Heart left ventricle (tissue), 16 donors: ENCODE data around the gene DMBX1. TPM values are rescaled to one million over a fixed set of nuclear protein-coding genes. Genes with fewer than 3 reads are reported as not detected.

Experiments
- ATAC-seq, 4 donors: fragments of 200-7000 bp; cut with Tn5 transposase; one replicate each; pipeline ENCODE4 v1.9.1; 2020 to 2022; ENCODE audit warnings: moderate library complexity in 4 of 4, mild to moderate bottlenecking in 3 of 4, moderate number of reproducible peaks in 1 of 4
- DNase-seq, 5 donors: peaks; one replicate each; pipeline ENCODE4 v3.0.0-alpha.2; 2020
- H3K27ac ChIP-seq, 12 donors: fragments of 200-600 bp; sonication (generic) in 4 of 12; one replicate each; pipeline versions ENCODE4 v1.5.0 to v1.8.0; 2016 to 2022; ENCODE audit warnings: mild to moderate bottlenecking in 2 of 12
- H3K27me3 ChIP-seq, 9 donors: fragments of 200-600 bp; sonication (generic) in 2 of 9; one replicate each; pipeline versions ENCODE4 v1.5.1 to v1.8.0; 2016 to 2022; ENCODE audit warnings: mild to moderate bottlenecking in 3 of 9
- H3K36me3 ChIP-seq, 9 donors: fragments of 200-600 bp; sonication (generic) in 2 of 9; one replicate each; pipeline versions ENCODE4 v1.5.0 to v1.8.0; 2018 to 2022; ENCODE audit warnings: mild to moderate bottlenecking in 2 of 9
- H3K4me1 ChIP-seq, 12 donors: fragments of 200-600 bp; sonication (generic) in 4 of 12; one replicate each; pipeline versions ENCODE4 v1.5.0 to v1.8.0; 2016 to 2022; ENCODE audit warnings: mild to moderate bottlenecking in 3 of 12
- H3K4me3 ChIP-seq, 12 donors: fragments of 200-600 bp; sonication (generic) in 4 of 12; one replicate each; pipeline versions ENCODE4 v1.5.0 to v1.8.0; 2017 to 2022; ENCODE audit warnings: mild to moderate bottlenecking in 9 of 12, moderate library complexity in 4 of 12
- H3K9me3 ChIP-seq, 12 donors: fragments of 200-600 bp; sonication (generic) in 4 of 12; one replicate each; pipeline versions ENCODE4 v1.5.0 to v1.8.0; 2016 to 2022; ENCODE audit warnings: mild to moderate bottlenecking in 1 of 12
- POLR2A ChIP-seq, 2 donors: fragments of 450-650 bp; IDR thresholded peaks; one replicate each; pipeline ENCODE4 v1.6.1; 2017; ENCODE audit warnings: antibody characterized with exemption in 2 of 2, mild to moderate bottlenecking in 2 of 2, moderate library complexity in 2 of 2
- WGBS, 4 donors: extraction: QIAGEN DNeasy Blood & Tissue Kit in 2 of 4; methylation state at CpG; one replicate each; pipeline versions ENCODE4 v1.1.5 to v1.1.7; 2013 to 2018; 5-methylcytosine and 5-hydroxymethylcytosine counted together
- intact Hi-C, 10 donors: fragments of 100-400 bp; cut with DNase I; formaldehyde crosslinking; loops; one replicate each; pipeline versions ENCODE4 v1.11.1 to v1.14.2; 2022
- polyA plus RNA-seq, 2 donors: library from polyadenylated mRNA; stranded (reverse); fragments of 200-250 nt; gene quantifications; one replicate each; pipeline ENCODE4 v1.2.3, GENCODE V29; 2013
- total RNA-seq, 9 donors: library from RNA; depleted of rRNA in 2 of 9; stranded (reverse); fragments of >200 nt in 2 of 9; fragmentation: NEBNext Ultra II Directional in 3 of 9; extraction: Animal tissue kit (Norgen Biotek cat#: 25700) in 3 of 9; gene quantifications; one replicate each; pipeline versions ENCODE4 v1.1.0 to v1.2.4, GENCODE V29; 2016 to 2023
- TF ChIP-seq, protein P1 (sequence below), 12 donors: fragments of 200-600 bp; sonication (generic) in 4 of 12; IDR thresholded peaks; one replicate each; pipeline versions ENCODE4 v1.5.0 to v1.8.0; 2018 to 2022; ENCODE audit warnings: antibody characterized with exemption in 12 of 12, mild to moderate bottlenecking in 5 of 12
- donor health status: ischemic (EF 13 %, LVEDD 7.1; RV severe dilation, severe dysfunction).
- donor health status: healthy with polysubstance abuse.
- donor health status: DM: no; HTN: yes; CAD: no.
- donor health status: DM: no; HTN: no; CAD: no.
- donor health status: ischemic (EF 25% LVEDD 6.9; RV normal size, moderate dysfunction).
- donor health status: ischemic (EF 25% LVEDD 5.7; RV mildly dilated, moderate dysfunction).
- donor health status: healthy.
- donor health status: DM: yes; HTN: yes; CAD: no.
- donor health status: ischemic (EF 35%, LVEDD 5.7; RV mildly dilated, moderate dysfunction).
- donor health status: nonischemic (EF 11% LVEDD 7.7; RV severe dilation, severe dysfunction).
- donor health status: DM: yes; HTN: yes; CAD: no.
- donor health status: PGD.
- donor health status: ischemic (EF 29% LVEDD 5.4; RV normal size, mild dysfunction).
- donor health status: nonischemic (EF 23%, LVEDD 6.1; RV moderate dilation, normal function).

DMBX1 gene
- total and polyA plus RNA-seq, 11 donors, result not detected

DNA sequence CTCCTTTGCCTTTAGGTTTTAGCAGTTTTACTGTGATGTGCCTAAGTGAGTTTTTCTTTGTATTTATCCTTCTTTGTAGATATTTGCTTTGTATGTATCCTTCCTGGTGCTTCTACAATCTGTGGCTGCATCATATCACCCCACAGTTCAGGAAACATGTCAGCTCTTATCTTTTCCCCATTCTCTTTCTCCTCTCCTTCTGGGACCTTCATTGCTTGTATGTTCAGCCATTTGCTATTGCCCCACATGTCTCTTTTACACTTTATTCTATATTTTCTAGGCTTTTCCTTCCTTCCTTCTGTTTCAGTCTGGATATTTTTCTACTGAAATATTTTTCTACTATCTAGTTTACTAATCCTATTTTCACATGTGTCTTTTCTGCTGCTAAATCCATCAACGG, 46.9 kb downstream of the DMBX1 start:
- Histone ChIP-seq H3K4me1 (peaks cover 0 to 11% (median 2%) of the 10 kb centered on the region in 12 donors), H3K4me3 (no peak overlapping the region), H3K27me3 (peaks cover 0 to 29% (median 0%) of the 10 kb centered on the region in 9 donors), H3K9me3 (no peaks in the 10 kb centered on the region), H3K36me3 (no peaks in the 10 kb centered on the region), H3K27ac (no peak overlapping the region)
- ATAC-seq, result no peak
- 93 to 99% (median 97%) methylated on average over 1 of the region's 1 CpG for WGBS, 4 donors
- no peak for DNase-seq
- no peak for TF ChIP-seq POLR2A (IDR thresholded peaks at IDR 0.05)
- TF ChIP-seq, protein P1, sequence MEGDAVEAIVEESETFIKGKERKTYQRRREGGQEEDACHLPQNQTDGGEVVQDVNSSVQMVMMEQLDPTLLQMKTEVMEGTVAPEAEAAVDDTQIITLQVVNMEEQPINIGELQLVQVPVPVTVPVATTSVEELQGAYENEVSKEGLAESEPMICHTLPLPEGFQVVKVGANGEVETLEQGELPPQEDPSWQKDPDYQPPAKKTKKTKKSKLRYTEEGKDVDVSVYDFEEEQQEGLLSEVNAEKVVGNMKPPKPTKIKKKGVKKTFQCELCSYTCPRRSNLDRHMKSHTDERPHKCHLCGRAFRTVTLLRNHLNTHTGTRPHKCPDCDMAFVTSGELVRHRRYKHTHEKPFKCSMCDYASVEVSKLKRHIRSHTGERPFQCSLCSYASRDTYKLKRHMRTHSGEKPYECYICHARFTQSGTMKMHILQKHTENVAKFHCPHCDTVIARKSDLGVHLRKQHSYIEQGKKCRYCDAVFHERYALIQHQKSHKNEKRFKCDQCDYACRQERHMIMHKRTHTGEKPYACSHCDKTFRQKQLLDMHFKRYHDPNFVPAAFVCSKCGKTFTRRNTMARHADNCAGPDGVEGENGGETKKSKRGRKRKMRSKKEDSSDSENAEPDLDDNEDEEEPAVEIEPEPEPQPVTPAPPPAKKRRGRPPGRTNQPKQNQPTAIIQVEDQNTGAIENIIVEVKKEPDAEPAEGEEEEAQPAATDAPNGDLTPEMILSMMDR (IDR thresholded peaks at IDR 0.05), result no peak
- intact Hi-C loops, result no loop called here

GRCh38 chr1:46537651-46538050, 48.0 kb downstream of the DMBX1 start:
- Histone ChIP-seq H3K27ac (no peak overlapping the region), H3K36me3 (no peaks in the 10 kb centered on the region), H3K4me3 (no peak overlapping the region), H3K9me3 (no peaks in the 10 kb centered on the region), H3K4me1 (peaks cover 0 to 9% (median 1%) of the 10 kb centered on the region in 12 donors), H3K27me3 (peaks cover 0 to 23% (median 1%) of the 10 kb centered on the region in 9 donors)
- TF ChIP-seq POLR2A (IDR thresholded peaks at IDR 0.05), result no peak
- TF ChIP-seq, protein P1 (IDR thresholded peaks at IDR 0.05), result no peak
- no peak for ATAC-seq
- 57 to 78% (median 72%) methylated on average over 2 of the region's 2 CpGs for WGBS, 4 donors
- intact Hi-C loops, result no loop called here
- no peak for DNase-seq

DNA sequence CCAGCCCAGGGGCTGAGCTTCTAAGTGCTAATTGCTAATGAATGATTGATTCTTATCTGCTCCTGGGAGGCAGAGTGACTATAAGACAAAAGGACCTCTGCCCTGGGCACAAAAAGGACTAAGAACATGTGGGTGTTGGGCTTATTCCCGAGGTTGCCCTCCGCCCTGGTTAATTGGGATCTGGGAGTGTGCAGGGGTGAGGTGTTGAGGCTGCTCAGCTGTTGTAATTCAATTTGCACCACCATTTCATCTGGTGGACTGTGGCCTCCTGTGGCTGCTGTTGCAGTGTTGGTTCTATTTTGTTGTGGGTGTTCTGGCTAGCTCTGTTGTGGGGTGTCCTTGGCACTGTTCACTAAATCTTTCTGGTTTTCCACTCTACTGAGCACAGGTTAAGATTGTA, 48.5 kb downstream of the DMBX1 start:
- no peak for ATAC-seq

More for the DNA sequence above, 48.5 kb downstream of the DMBX1 start:
- intact Hi-C loops, result no loop called here
- no peak for TF ChIP-seq POLR2A (IDR thresholded peaks at IDR 0.05)
- TF ChIP-seq, protein P1 (IDR thresholded peaks at IDR 0.05), result no peak
- Histone ChIP-seq H3K27ac (no peak overlapping the region), H3K27me3 (peaks cover 0 to 28% (median 5%) of the 10 kb centered on the region in 9 donors), H3K9me3 (no peaks in the 10 kb centered on the region), H3K4me3 (no peak overlapping the region), H3K36me3 (no peaks in the 10 kb centered on the region), H3K4me1 (peaks cover 0 to 6% (median 0%) of the 10 kb centered on the region in 12 donors)
- WGBS, 4 donors, result 58 to 86% (median 68%) methylated on average over 2 of the region's 2 CpGs
- no peak for DNase-seq

Other genes with a start within 250 kb of the DMBX1 start
- 1 to 10 TPM in 4 of 9 donors, under 1 TPM in 4, not detected in 1; 0.44 to 4.0 (median 0.87) TPM for gene RAD54L, start 242.1 kb upstream of the DMBX1 start, total RNA-seq
- gene RAD54L, start 242.1 kb upstream of the DMBX1 start, polyA plus RNA-seq, result under 1 TPM; 0.30 to 0.33 TPM
- 10 to 100 TPM; 34.7 to 60.5 (median 45.8) TPM for gene LRRC41, start 186.2 kb upstream of the DMBX1 start, total RNA-seq
- gene LRRC41, start 186.2 kb upstream of the DMBX1 start, polyA plus RNA-seq, result 10 to 100 TPM; 17.4 to 31.7 TPM
- 1,000 to 10,000 TPM in 3 of 9 donors, 100 to 1,000 TPM in 6; 622 to 2,380 (median 940) TPM for gene UQCRH, start 186.1 kb upstream of the DMBX1 start, total RNA-seq
- 1,000 to 10,000 TPM; 1,451 to 2,138 TPM for gene UQCRH, start 186.1 kb upstream of the DMBX1 start, polyA plus RNA-seq
- gene NSUN4, start 149.0 kb upstream of the DMBX1 start, total RNA-seq, result 10 to 100 TPM in 8 of 9 donors, 1 to 10 TPM in 1; 8.9 to 18.3 (median 14.0) TPM
- 10 to 100 TPM in 1 of 2 donors, 1 to 10 TPM in 1; 9.0 to 15.3 TPM for gene NSUN4, start 149.0 kb upstream of the DMBX1 start, polyA plus RNA-seq
- 1 to 10 TPM; 2.5 to 8.0 (median 3.5) TPM for gene FAAH, start 95.5 kb upstream of the DMBX1 start, total RNA-seq
- gene FAAH, start 95.5 kb upstream of the DMBX1 start, polyA plus RNA-seq, result 1 to 10 TPM; 1.9 to 7.0 TPM
- gene KNCN, start 61.8 kb downstream of the DMBX1 start, total RNA-seq, result not detected
- gene KNCN, start 61.8 kb downstream of the DMBX1 start, polyA plus RNA-seq, result not detected
- 10 to 100 TPM; 23.1 to 77.6 (median 37.8) TPM for gene MKNK1, start 114.4 kb downstream of the DMBX1 start, total RNA-seq
- gene MKNK1, start 114.4 kb downstream of the DMBX1 start, polyA plus RNA-seq, result 10 to 100 TPM; 23.5 to 35.3 TPM
- 10 to 100 TPM in 6 of 9 donors, 1 to 10 TPM in 3; 6.9 to 24.0 (median 11.2) TPM for gene MOB3C, start 127.0 kb downstream of the DMBX1 start, total RNA-seq
- 1 to 10 TPM; 6.0 to 9.7 TPM for gene MOB3C, start 127.0 kb downstream of the DMBX1 start, polyA plus RNA-seq
- gene ATPAF1, start 178.5 kb downstream of the DMBX1 start, total RNA-seq, result 100 to 1,000 TPM; 147 to 237 (median 179) TPM
- 100 to 1,000 TPM in 1 of 2 donors, 10 to 100 TPM in 1; 96.8 to 263 TPM for gene ATPAF1, start 178.5 kb downstream of the DMBX1 start, polyA plus RNA-seq
- under 1 TPM in 1 of 9 donors, not detected in 8; 0.81 TPM for gene TEX38, start 182.0 kb downstream of the DMBX1 start, total RNA-seq
- not detected for gene TEX38, start 182.0 kb downstream of the DMBX1 start, polyA plus RNA-seq
- 10 to 100 TPM; 46.6 to 91.9 (median 64.0) TPM for gene EFCAB14, start 229.3 kb downstream of the DMBX1 start, total RNA-seq
- gene EFCAB14, start 229.3 kb downstream of the DMBX1 start, polyA plus RNA-seq, result 10 to 100 TPM; 10.7 to 39.4 TPM